ENCODE data around the gene VEZT.

GRCh38 chr12:95228617-95229016 lies 11.0 kb downstream of the VEZT start:
- TF ChIP-seq CTCF (IDR thresholded peaks at IDR 0.05; ENCODE audit: low read depth, low read length) = no peak
- TF ChIP-seq POLR2A (IDR thresholded peaks at IDR 0.05; ENCODE audit: extremely low read depth, insufficient read length) = no peak
- TF ChIP-seq, protein P1, sequence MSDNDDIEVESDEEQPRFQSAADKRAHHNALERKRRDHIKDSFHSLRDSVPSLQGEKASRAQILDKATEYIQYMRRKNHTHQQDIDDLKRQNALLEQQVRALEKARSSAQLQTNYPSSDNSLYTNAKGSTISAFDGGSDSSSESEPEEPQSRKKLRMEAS (IDR thresholded peaks at IDR 0.05; ENCODE audit: low read depth, low read length) = no peak

Measured in NB4 (cell line).